Tibial nerve (tissue), 3 donors: ENCODE results near the gene CD46.

Experiments
- CTCF ChIP-seq, 5 experiments: fragments of 200-600 bp in 3 of 5; fragments of 450-650 bp in 2 of 5; sonication (generic) in 3 of 5; IDR thresholded peaks; one replicate each; pipeline ENCODE4 v1.5.1; 2016 to 2019; ENCODE audit warnings: antibody characterized with exemption in 5 of 5, mild to moderate bottlenecking in 3 of 5, moderate library complexity in 2 of 5
- POLR2A ChIP-seq, 2 donors: fragments of 450-650 bp; IDR thresholded peaks; one replicate each; pipeline ENCODE4 v1.6.1; 2017; ENCODE audit warnings: antibody characterized with exemption in 2 of 2, mild to moderate bottlenecking in 2 of 2, moderate library complexity in 2 of 2

DNA sequence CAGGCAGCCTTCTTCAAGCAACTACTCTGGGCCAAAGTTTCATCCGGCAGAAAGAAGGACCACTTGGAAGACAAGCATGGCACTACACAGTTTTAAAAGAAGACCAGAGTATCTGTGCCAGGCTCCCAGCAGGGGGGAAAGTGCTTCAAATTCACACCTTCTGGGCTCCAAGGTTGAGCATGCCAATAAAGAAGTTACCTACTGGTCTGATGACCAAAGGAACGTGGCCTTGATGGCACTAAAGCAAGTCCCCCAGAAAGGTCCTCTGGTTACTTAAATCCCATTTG, 73.5 kb downstream of the CD46 start:
- no peak for TF ChIP-seq CTCF (IDR thresholded peaks at IDR 0.05)
- no peak for TF ChIP-seq POLR2A (IDR thresholded peaks at IDR 0.05)
